GM12878 (cell line): Measurements from ENCODE around the gene MRPS12. TPM values are rescaled to one million over a fixed set of nuclear protein-coding genes. Genes with fewer than 3 reads are reported as not detected.

Experiments
- BMI1 ChIP-seq: fragments of 450-650 bp; IDR thresholded peaks from 2 replicates; pipeline ENCODE4 v1.6.1; 2016; ENCODE audit warnings: mild to moderate bottlenecking, moderate library complexity, borderline replicate concordance
- ESRRA ChIP-seq: IDR thresholded peaks from 2 replicates; pipeline ENCODE4 v1.6.1; 2012; ENCODE audit warnings: mild to moderate bottlenecking, low read length, improper control_type of control experiment
- IKZF2 ChIP-seq, 2 experiments: fragments of 450-650 bp; IDR thresholded peaks; 2 replicates each; pipeline ENCODE4 v1.6.1; 2017; ENCODE audit warnings: mild to moderate bottlenecking in 2 of 2, moderate library complexity in 2 of 2
- MTA2 ChIP-seq: fragments of 450-650 bp; IDR thresholded peaks from 2 replicates; pipeline ENCODE4 v1.6.1; 2016; ENCODE audit warnings: low read depth, mild to moderate bottlenecking, moderate library complexity
- NR2F1 ChIP-seq: fragments of 450-650 bp; conservative IDR thresholded peaks from 2 replicates; pipeline ENCODE4 v1.6.1; 2017; ENCODE audit warnings: mild to moderate bottlenecking
- RELB ChIP-seq: fragments of 450-650 bp; IDR thresholded peaks from 2 replicates; pipeline ENCODE4 v1.6.1; 2017; ENCODE audit warnings: low read depth, mild to moderate bottlenecking, moderate library complexity
- SREBF1 ChIP-seq: IDR thresholded peaks from 2 replicates; pipeline ENCODE4 v1.6.1; 2012; ENCODE audit warnings: mild to moderate bottlenecking, low read length
- TAF1 ChIP-seq: IDR thresholded peaks from 2 replicates; pipeline ENCODE4 v1.6.1; 2011; ENCODE audit warnings: mild to moderate bottlenecking, low read depth, low read length, borderline replicate concordance
- TCF12 ChIP-seq: IDR thresholded peaks from 2 replicates; pipeline ENCODE4 v1.6.1; 2011; ENCODE audit warnings: low read depth, mild to moderate bottlenecking, low read length
- TCF3 ChIP-seq: IDR thresholded peaks from 2 replicates; pipeline ENCODE4 v1.6.1; 2012; ENCODE audit warnings: low read depth, mild to moderate bottlenecking, low read length, borderline replicate concordance; ENCODE audit not compliant: insufficient read depth
- WRNIP1 ChIP-seq: IDR thresholded peaks from 2 replicates; pipeline ENCODE4 v1.6.1; 2011; ENCODE audit warnings: low read depth, low read length, improper control_type of control experiment, borderline replicate concordance
- ZSCAN29 ChIP-seq: fragments of 450-650 bp; IDR thresholded peaks from 2 replicates; pipeline ENCODE4 v1.6.1; 2017; ENCODE audit warnings: mild to moderate bottlenecking, moderate library complexity
- polyA plus RNA-seq, 11 experiments: library from polyadenylated mRNA; depleted of rRNA in 4 of 11; unstranded in 6 of 11; stranded (reverse) in 5 of 11; fragments of >200 nt; fragmentation: Nextera tagmentation in 4 of 11; fragmentation: Illumina TruSeq in 1 of 11; extraction: Ambion mirVana in 4 of 11; extraction: Trizol in 1 of 11; gene quantifications; 1 replicate in 1 of 11; 2 replicates in 10 of 11; pipeline versions ENCODE4 v1.2.1 to v1.2.3, GENCODE V29; 2011 to 2016; ENCODE audit warnings: inconsistent platforms in 2 of 11, missing spikeins in 2 of 11, low read depth in 1 of 11
- total RNA-seq, 4 experiments: library from RNA; depleted of rRNA in 3 of 4; stranded (reverse); fragments of >200 nt in 3 of 4; fragmentation: Illumina TruSeq in 1 of 4; extraction: Trizol in 1 of 4; gene quantifications; 2 replicates each; pipeline versions ENCODE4 v1.2.1 to v1.2.3, GENCODE V29; 2013 to 2021
- TF ChIP-seq, protein P1 (sequence below): IDR thresholded peaks from 2 replicates; pipeline ENCODE4 v1.6.1; 2012; ENCODE audit warnings: improper control_type of control experiment, low read depth, low read length; ENCODE audit not compliant: insufficient replicate concordance
- TF ChIP-seq, protein P2 (sequence below): IDR thresholded peaks from 2 replicates; pipeline ENCODE4 v1.6.1; 2011; ENCODE audit warnings: low read depth, mild to moderate bottlenecking, low read length, moderate library complexity, borderline replicate concordance; ENCODE audit errors: extremely low read depth
- TF ChIP-seq, protein P3 (sequence below): IDR thresholded peaks from 2 replicates; pipeline ENCODE4 v1.6.1; 2012; ENCODE audit warnings: mild to moderate bottlenecking, low read depth, low read length

Gene MRPS12
- total and polyA plus RNA-seq, 10 of the 15 experiments (the other 5 are each of a cell fraction or from before 2014, with no cell fraction given): 7.3 to 205 (median 77.3) TPM

DNA sequence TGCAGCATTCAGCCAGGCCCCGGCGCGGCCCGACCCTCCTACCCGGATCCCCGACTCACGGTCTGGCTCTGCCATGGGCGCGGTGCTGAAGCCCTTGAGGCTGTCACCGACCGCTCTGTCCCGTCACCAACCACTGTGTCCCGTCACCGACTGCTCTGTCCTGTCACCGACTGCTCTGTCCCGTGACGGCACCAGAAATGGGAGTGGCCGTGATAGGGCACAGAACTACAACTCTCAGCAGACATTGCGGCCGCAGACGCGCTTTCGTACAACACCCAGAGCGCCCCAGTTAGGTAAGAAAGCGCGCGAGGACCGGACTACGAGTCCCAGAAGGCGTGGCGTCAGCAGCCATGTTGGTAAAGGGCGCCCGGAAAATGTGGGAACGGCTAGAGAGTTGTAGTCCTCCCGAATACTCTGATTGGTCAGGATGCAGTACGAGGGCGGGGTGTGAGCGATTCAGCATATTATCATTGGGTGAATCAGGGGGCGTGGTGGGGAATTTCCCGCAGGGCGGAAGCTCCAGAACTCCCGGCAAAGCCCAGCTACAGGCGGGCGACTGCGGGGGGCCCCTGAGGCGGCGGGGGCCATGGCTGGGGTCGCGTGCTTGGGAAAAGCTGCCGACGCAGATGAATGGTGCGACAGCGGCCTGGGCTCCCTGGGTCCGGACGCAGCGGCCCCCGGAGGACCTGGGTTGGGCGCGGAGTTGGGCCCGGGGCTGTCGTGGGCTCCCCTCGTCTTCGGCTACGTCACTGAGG is 31.1 kb upstream of the MRPS12 start, which contains the start of the genes NFKBIB and SIRT2 (continued):
- peak; percentile 90 for TF ChIP-seq RELB
- 0 out of 2 replicates have a peak, but pooled peaks have one; percentile 49 for TF ChIP-seq TCF3
- TF ChIP-seq, protein P1, sequence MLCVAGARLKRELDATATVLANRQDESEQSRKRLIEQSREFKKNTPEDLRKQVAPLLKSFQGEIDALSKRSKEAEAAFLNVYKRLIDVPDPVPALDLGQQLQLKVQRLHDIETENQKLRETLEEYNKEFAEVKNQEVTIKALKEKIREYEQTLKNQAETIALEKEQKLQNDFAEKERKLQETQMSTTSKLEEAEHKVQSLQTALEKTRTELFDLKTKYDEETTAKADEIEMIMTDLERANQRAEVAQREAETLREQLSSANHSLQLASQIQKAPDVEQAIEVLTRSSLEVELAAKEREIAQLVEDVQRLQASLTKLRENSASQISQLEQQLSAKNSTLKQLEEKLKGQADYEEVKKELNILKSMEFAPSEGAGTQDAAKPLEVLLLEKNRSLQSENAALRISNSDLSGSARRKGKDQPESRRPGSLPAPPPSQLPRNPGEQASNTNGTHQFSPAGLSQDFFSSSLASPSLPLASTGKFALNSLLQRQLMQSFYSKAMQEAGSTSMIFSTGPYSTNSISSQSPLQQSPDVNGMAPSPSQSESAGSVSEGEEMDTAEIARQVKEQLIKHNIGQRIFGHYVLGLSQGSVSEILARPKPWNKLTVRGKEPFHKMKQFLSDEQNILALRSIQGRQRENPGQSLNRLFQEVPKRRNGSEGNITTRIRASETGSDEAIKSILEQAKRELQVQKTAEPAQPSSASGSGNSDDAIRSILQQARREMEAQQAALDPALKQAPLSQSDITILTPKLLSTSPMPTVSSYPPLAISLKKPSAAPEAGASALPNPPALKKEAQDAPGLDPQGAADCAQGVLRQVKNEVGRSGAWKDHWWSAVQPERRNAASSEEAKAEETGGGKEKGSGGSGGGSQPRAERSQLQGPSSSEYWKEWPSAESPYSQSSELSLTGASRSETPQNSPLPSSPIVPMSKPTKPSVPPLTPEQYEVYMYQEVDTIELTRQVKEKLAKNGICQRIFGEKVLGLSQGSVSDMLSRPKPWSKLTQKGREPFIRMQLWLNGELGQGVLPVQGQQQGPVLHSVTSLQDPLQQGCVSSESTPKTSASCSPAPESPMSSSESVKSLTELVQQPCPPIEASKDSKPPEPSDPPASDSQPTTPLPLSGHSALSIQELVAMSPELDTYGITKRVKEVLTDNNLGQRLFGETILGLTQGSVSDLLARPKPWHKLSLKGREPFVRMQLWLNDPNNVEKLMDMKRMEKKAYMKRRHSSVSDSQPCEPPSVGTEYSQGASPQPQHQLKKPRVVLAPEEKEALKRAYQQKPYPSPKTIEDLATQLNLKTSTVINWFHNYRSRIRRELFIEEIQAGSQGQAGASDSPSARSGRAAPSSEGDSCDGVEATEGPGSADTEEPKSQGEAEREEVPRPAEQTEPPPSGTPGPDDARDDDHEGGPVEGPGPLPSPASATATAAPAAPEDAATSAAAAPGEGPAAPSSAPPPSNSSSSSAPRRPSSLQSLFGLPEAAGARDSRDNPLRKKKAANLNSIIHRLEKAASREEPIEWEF: no peak
- peak; percentile 40; the same call in 1 of the 2 replicates for TF ChIP-seq ESRRA
- no peak for TF ChIP-seq BMI1
- TF ChIP-seq, protein P2, sequence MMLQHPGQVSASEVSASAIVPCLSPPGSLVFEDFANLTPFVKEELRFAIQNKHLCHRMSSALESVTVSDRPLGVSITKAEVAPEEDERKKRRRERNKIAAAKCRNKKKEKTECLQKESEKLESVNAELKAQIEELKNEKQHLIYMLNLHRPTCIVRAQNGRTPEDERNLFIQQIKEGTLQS: peak; percentile 61; the same call in 1 of the 2 replicates
- no peak for TF ChIP-seq ZSCAN29
- no peak for TF ChIP-seq WRNIP1
- no peak for TF ChIP-seq TCF12
- TF ChIP-seq TAF1: no peak
- TF ChIP-seq, protein P3, sequence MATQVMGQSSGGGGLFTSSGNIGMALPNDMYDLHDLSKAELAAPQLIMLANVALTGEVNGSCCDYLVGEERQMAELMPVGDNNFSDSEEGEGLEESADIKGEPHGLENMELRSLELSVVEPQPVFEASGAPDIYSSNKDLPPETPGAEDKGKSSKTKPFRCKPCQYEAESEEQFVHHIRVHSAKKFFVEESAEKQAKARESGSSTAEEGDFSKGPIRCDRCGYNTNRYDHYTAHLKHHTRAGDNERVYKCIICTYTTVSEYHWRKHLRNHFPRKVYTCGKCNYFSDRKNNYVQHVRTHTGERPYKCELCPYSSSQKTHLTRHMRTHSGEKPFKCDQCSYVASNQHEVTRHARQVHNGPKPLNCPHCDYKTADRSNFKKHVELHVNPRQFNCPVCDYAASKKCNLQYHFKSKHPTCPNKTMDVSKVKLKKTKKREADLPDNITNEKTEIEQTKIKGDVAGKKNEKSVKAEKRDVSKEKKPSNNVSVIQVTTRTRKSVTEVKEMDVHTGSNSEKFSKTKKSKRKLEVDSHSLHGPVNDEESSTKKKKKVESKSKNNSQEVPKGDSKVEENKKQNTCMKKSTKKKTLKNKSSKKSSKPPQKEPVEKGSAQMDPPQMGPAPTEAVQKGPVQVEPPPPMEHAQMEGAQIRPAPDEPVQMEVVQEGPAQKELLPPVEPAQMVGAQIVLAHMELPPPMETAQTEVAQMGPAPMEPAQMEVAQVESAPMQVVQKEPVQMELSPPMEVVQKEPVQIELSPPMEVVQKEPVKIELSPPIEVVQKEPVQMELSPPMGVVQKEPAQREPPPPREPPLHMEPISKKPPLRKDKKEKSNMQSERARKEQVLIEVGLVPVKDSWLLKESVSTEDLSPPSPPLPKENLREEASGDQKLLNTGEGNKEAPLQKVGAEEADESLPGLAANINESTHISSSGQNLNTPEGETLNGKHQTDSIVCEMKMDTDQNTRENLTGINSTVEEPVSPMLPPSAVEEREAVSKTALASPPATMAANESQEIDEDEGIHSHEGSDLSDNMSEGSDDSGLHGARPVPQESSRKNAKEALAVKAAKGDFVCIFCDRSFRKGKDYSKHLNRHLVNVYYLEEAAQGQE: no peak
- TF ChIP-seq MTA2: no peak
- peak; percentile 89 for TF ChIP-seq NR2F1
- peak; percentile 64 to 72; a peak in 2 of 4 replicates for TF ChIP-seq IKZF2 (IDR thresholded peaks at IDR 0.05)
- peak; percentile 71 for TF ChIP-seq SREBF1
